Inferior parietal cortex (tissue), 1 donor: ENCODE measurements around the gene SLC35D3.
"Not testable (repeated sequence)": the region's sequence is repeated elsewhere in the genome, so short reads cannot be mapped to it uniquely, and the experiment has no call there.

ENCODE experiments used
- DNase-seq: peaks from one replicate; pipeline ENCODE4 v3.0.0-alpha.2; 2016; ENCODE audit errors: extremely low spot score

The SLC35D3 gene

GRCh38 chr6:136964398-136964797, 42.3 kb downstream of the SLC35D3 start:
- DNase-seq, result no peak

- peak; percentile 76 for DNase-seq
Observed at GRCh38 chr6:136967876-136968752, 46.0 kb downstream of the SLC35D3 start.

DNA sequence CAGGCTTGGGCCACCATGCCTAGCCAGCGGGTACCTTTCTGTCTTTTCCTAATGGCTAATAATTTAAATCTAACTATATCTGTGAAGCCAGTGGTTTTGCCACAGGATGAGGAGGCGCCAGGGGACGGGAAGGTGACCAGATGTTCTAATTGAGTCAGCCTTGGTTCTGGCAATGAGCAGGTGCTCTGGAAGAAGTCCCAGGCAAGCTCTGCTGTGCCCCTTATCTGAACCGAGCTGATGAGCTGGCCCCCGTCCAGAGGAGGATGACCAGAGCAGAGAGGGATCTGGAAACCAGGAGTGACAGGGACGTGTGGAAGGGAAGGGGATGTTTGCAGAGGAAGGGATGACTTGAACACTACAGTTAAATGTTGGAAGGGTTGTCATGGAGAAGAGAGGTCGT, 46.7 kb downstream of the SLC35D3 start:
- no peak for DNase-seq

DNA sequence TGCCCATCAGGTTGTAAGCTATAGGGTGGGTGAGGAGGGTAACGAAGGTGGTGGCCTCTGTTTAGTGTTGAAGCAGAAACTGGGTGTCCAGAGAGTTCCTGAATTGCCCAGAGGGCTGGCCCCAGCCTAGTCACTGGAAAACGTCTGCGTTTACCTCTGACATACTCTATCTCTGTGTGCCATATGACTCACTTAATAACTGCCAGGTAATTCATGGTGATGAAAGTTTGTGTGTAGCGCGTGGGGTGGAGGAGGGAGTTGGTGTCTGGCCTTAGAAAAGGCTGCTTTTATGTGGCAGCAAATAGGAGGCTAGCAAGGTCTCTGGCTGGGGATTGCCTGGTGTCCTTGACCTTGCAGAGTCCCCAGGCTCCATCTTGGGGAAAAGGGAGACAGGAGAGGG, 47.3 kb downstream of the SLC35D3 start:
- DNase-seq, result no peak

GRCh38 chr6:136969930-136970329, 47.8 kb downstream of the SLC35D3 start:
- no peak for DNase-seq

DNA sequence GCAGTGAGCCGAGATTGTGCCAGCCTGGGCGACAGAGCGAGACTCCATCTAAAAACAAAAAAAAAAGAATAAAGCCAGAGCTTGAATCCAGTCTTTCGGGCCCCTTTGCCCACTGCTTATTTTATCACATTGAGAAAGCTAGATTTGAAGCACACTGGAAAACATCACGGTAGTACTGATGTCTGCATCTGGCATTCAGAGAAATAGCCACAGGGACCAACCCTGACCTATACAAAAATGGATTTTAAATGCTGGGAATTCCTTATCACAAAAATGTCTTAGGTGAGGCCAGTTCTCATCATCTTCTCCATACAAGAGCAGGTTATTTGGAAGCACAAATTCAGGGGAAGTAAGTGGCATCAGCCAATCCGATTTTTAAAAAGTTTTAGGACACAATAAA, 49.5 kb downstream of the SLC35D3 start:
- DNase-seq, result no peak

DNA sequence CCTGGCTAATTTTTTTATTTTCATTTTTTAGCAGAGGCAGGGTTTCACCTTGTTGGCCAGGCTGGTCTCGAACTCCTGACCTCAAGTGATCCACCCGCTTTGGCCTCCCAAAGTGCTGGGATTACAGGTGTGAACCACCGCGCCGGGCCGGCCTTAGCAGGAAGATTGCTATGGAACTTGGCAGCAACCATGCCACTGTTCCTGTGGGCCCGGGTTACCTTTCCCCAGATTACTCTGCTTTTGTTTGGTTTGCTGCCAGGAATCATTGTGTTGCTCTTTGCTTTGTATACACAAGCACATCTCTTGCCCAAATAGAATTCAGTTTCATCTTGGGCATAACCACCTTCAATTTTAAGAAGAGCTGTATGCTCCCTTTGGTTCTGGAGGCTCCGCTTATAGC, 51.7 kb downstream of the SLC35D3 start:
- DNase-seq, result not testable (repeated sequence)
